DMS114 treated with DMSO at 0.1 percent for 48 hours (cell line): ENCODE results near the gene PKHD1.

Experiments
- DNase-seq: peaks from one replicate; lab custom pipeline; 2025; ENCODE audit not compliant: unreplicated experiment; lab: John Stamatoyannopoulos, UW

PKHD1 gene

DNA sequence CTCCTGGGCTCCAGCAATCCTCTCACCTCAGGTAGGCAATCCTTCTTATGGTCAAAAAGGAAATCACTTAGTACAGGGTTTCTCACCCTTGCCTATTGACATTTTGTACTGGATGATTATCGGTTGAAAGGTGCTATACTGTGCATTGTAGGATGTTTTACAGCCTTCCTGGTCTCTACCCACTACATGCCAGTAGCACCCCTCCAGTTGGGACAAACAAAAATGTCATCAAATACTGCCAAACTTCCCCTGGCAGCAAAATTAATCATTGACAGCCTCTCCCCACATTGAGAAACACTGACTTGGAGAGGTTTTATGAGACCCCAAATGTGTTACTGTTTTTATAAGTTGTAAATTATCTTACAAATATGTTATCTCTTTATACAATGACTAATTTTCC lies 368.1 kb downstream of the PKHD1 start:
- DNase-seq: no peak

DNA sequence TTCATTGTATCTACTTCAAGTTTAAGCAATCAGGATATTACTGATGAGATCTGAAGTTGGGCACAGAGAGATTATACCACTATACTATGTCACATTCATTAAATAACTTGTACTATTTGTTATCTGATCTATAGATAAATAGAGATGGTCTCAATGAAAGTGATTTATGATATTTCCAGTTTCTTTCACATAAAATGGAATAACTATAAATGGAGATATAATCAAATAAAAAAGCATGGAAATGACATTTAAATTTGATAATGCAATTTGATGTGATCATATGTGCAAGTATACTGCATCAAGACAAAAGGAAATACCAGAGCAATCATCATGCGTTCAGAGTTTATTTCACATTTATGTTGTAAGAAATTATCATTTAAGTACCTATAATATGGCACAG lies 368.9 kb downstream of the PKHD1 start:
- no peak for DNase-seq

DNA sequence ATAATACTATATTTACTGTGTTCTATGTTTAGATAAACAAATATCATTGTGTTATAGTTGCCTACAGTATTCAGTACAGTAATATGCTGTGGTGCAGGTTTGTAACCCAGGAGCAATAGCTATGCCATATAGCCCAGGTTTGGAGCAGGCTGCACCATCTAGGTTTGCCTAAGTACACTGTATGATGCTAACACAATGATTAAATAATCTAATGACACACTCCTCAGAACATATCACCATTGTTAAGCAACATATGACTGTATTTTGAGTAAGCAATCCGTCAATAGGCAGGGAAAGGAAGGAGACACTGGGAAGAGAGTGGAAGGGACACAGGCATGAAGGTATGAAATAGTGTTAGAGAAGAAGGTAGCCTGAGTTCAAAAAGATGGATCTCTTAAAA lies 369.9 kb downstream of the PKHD1 start:
- no peak for DNase-seq

DNA sequence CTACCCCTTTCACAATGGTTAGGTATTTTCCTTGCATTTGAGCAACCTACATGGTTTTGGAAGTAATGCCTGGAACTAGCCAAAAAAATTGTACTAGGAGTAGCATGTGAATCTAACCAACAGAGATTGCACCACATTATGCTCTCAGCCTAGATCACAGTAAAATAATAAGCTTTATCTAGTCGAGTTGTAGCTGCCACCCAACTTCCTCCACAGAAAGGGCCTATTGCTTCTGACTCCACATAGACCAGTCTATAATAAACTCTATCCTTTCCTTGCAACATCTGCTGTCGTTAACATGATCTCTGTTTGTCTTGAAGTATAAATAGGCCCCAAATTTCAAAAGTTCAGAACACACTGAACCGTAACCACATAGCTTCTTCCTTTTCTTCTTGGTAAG lies 375.5 kb downstream of the PKHD1 start:
- no peak for DNase-seq

DNA sequence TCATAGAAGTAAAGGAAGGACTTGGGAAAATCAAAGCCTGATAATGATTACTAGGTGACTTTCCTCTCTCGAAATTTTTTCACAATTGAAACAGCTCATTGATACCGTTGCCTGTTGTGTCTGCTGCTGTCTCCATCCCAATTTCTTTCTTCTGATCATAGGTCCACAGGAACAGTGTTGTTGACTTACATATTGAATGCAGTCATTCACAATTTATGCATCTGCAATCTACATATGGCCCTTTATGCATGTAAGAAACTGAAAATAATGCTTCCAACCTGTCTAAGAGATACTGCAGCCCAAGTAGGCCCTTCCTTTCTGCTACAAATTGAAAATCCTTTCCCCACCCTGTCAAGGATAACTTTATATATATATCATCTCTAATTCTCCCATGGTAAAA lies 381.3 kb downstream of the PKHD1 start:
- no peak for DNase-seq

DNA sequence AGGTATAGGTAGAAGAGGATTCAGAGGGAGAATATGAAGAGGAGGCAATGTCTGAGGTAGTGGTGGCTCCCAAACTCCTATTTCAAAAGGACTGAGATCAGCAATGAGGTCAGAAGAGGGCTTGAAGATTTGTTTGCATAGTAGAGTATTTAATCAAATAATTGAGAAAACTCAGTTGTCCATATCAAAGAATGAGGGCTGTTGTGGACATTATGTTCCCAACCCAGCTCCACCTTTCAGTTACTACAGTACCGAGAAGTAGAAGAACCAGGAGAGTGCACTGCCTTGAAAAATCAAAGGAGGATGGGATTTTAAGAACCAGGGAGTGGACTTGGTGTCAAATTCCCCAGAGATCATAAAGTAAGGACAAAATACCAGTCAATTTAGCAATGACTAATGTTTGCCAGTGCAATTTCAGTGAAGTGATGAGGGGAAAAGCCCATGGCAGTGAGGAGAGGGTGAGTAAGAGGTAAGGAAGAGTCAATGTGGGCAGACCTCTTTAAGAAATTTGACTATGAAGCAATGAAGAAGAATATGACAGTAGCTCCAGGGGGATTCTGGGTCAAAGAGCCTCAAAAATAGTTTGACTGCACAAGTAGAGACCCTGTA lies 382.4 kb downstream of the PKHD1 start:
- DNase-seq: no peak

DNA sequence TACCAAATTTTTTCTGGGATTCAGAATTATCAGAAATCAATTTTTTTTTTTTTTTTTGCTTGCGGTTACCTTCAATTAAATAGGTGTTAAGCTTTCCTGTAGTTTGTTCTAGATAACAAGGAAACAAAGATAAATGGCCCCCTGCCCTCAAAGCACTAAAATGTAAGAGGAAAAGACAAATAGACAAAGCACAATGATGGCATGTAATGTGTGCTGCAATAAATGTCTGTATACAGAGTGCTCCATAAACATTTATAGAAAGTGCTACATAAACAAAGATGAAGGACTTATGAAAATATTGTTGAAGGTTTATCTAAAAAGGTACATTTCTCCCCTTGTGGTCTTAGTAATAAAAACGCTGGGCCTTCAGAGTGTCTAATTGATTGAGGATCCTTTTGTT lies 384.6 kb downstream of the PKHD1 start:
- no peak for DNase-seq

DNA sequence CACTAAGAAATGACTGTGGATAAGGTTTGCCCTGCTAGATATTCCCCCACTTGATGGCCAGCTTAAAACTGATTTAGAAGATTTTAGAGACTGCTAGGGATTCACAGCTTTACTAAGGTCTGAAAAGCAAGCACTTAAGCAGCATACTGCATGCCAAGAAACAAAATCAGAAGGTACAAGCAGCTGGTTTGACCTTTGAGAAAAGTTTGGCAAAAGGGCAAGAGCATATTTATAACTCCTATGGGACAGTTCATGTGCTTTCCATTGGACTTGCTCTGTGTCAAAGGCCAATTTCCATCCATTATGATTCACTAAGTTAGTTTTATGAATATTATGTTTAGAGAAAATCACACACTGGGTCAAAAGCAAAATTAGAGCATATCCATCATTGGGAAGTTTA lies 402.8 kb downstream of the PKHD1 start:
- DNase-seq: no peak

DNA sequence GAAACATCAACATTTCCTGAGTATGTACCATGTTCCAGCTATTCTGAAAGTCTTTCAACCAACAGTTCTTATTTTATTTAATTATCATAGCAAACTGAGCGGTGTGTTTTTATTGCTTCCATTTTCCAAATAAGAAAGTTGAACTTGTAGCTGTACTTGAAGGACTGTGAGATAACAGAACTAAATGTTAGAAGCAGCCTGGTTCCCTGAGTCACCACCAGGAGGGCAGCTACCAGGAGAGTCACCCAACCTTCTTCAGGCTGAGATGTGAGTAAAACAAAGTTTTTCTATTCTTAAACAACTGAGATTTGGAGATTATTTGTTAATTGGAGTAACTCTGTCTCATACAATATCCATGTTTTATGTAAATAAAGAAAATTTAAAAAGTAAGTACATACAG lies 403.4 kb downstream of the PKHD1 start:
- no peak for DNase-seq

DNA sequence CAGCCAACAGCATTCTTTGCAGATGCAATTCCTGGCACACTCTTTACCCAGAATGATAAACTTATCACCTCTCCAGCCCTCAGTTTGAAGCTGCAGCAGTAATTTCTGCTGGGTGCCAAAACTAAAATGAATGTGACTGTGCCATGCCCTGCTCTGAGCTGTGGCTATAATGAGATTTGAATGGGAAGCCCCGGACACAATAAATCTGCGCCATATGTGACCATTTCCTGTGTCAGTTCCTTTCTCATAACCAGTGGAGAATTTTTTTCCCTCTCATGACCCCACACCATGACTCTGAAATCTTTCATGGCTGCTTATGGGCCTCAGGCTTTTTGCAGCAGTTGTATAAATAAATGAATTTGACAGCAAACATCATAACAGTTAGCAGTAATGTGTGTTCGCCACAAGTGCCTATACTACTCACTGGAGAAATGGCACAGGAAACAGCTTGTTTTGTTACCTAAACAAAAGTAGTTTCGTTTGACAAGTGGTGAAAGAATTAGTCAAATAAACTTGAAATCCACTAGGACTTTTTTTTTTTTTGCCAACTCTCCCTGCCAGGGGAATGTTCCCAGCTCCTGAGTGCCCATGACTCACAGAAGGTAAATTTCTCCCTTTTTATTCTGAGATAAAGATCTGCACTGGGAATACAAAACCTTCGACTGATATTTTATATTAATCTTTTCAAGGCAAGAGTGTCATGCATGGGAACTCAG lies 408.4 kb downstream of the PKHD1 start:
- no peak for DNase-seq

DNA sequence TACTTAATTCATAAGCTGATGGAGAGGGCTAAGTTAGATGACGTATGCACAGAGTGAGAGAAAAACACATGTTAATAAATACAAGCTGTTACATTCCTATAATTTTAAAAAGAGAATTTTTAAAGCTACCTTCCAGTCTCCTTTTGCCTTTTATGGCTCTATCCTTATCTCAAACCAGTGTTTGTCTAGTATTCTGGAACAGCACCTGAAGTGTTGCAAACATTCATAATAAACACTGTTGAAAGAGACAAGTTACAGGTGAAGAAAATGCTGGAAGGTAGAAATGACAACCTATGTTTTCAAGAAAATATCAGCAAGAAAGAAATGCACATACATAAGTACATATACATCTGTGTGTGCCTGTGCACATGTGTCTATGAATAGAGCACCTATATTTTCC lies 409.1 kb downstream of the PKHD1 start:
- no peak for DNase-seq

DNA sequence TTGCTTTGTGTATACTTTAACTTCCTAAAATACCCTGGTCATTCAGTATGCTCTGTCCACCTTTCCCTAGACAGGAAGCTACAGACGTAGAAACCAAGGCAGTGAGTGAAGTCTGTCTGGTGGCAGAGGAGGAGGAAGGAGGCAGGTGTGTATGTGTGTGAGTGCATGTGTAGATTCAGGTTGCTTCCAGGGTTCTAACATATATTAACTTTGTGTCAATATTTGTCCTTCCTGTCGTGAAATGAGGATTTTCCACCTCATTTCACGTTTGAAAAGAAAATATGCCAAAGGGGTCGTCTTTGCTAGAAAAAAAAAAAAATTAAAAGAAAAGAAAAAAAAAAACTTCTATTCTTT lies 411.5 kb downstream of the PKHD1 start:
- no peak for DNase-seq

DNA sequence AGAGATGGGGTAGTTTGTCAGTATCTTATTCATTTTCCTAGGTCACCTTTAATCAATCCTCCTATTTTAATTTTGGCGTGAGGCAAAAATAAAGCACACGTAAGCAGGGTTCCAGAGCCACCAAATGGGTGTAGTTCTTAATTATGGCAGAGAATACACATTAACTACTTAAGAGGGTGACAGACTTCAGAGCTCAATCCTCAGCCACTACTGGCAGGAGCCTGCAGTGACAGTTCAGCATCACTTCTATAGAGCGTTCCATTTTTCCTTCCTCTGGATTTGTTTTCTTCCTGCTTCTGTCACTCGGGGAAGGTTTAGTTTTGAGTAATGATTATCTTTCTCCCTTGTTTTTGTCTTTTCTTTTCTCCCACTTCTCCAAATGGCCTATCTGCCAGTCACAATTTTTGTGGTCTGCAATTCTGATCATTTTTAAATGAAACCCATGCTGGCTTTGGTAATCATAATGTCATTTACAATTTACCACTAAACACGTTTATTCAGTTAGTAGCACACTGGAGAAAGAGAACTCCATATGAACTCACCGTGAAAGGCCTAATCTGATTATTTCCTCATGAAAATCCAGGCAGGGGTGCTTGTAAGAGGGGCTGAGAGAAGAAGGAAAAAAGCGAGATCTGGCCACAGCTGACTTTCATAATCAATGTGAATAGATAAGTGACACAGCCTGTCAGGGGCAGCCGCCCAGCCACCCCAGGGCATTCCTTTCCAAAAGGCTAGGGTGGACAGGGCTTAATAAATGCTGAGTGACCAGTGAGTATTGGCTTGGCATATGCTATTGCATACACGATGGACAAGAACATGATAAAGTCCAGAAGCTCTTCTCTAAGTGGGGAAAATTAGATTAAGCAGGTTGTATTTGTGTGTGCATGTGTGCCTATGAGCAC lies 412.1 kb downstream of the PKHD1 start:
- DNase-seq: no peak

DNA sequence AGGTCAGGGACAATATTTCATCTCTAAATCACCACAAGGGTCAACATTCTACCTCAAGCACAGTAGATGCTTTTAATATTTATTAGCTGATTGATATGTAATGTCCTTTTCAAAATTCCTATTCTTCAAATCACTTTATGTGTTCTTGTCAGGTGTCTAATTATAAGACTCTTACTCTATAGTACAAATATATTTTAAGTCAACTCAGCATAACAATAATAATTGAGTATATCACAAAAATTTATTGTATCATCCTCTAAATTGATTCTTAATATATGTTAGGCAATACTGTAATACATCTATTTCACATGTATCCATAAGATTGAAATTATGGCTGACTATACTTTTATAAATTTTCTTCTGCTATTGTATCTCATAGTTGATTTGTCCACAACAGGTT lies 423.9 kb downstream of the PKHD1 start:
- DNase-seq: no peak

DNA sequence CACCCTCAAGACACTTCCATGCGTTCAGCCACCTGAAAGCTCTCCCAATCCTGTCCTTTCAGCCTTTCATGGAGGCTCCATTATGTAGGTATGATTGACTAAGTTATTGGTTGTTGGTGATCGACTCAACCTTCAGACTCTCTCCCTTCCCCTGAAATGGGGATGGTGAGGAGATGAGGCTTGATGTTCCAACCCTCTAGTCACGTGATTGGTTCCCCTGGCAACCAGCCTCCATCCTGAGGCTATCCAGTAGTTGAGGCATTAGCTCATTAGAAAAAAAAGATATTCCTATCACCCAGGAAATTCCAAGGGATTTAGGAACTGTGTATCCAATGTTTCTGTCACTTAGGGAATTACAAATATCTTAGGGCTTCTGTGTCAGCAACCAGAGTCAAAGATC lies 426.6 kb downstream of the PKHD1 start:
- DNase-seq: no peak

DNA sequence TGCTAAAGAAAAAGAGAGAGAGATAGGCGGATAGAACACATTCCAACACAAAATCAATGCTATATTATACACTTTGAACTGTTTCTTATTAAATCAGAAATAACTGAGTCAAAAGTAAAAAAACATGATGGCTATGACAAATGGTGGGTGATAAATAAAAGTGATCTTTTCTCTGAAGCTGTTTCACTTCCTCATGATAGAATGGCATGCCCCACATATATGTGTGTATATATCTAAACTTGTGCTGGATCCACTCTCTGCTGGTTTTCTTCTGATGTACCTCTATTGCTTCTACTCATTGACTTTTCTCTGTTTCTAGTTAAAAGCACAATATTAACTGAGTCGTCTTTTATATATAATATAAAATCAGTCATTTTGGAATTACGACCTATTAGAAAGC lies 429.9 kb downstream of the PKHD1 start:
- no peak for DNase-seq

DNA sequence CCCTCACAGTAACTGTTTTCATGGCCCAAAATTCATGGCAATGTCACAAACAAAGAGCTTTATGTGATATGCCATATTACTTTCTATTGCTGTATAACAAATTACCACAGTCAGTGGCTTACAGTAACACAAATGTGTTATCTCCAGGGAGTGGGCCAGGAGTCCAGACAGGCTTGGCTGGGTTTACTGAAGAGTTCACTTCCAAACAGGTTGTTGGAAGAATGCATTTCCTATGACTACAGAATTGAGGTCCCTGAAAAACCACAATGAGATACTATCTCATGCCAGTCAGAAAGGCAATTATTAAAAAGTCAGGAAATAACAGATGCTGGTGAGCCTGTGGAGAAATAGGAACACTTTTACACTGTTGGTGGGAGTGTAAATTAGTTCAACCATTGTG lies 431.9 kb downstream of the PKHD1 start:
- DNase-seq: no peak

DNA sequence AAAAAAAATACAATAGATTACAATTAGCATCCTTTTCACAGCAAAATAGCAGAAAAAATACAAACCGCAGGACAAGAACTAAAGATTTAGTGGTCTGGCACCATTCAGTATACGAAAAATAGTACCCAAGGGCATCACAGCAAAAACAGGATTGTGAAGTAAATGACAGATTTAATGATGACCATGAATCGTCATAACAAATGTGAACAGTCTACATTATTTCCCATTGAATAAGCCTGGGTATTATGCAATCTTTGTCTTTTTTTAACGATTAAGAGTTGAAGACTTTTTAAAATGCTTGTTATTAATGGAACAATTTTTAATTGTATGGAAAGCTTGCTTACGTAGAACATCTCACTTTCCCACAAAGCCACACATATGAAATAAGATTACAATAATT lies 432.8 kb downstream of the PKHD1 start:
- DNase-seq: no peak

DNA sequence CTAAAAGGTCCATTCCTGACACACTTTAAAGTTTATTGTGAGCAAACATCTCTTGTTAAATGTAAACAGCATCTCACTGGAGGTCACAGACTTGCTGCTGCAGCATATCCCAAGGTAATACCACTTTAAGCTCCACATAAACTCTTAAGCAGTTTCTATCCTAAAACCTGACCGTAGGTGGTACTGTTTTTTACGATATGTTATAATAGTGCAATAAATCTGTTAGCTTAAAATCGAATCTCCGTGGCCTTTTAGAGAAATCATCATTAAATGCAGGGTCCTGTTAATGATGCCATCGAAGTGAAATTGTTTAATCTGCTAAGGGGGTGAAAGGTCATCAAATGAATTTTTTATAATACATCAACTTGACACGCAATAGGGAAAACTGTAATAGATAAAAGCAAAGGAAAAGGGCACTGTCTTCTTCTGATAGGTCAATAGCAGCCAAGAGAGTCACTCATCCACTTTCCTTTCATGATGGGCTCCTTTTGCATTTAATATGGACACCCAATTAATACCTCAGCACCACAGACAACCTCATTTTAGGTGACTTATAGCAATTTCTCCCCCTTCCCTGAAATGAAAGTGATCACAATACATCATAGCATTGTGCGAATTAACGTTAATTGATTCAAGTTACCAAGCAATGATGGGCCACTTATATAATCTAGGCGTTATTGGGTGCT lies 436.1 kb downstream of the PKHD1 start:
- DNase-seq: no peak

DNA sequence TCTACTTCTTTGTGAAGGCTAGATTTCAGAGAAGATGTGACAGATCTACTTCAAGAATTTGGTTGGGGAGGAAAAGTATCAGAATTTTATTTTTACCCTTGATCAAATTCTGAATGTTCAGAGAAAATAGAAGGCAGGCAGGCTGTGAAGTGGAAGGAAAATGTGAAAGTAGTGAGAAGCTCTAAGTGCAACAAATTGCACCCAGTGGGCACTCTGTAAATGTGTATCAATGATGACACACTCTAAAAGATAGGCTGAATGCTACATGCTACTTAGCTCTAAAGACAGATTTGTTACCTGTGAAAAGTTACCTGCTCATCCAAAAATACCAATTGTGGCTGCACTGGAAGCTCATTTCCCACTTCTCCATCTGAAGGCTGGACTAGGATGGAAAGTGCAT lies 438.6 kb downstream of the PKHD1 start:
- DNase-seq: no peak

DNA sequence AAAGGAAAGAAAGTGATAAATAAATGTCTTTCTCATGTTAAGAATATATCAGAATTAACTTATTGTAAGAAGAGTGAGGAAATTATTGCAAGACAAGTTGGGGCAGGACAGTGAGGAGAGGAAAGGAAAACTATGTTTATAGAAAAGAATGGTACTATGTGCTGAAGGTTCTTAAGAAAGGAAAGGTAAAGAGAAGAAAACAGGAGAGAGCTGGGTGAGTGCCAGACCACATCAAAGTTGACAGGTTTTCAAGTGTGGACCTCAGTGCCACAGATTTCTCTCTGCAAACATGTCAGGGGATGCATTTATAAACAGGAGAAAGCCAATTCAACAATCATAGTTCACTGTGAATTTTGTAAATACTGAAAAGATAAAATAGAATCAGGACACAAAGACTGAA lies 439.2 kb downstream of the PKHD1 start:
- no peak for DNase-seq

DNA sequence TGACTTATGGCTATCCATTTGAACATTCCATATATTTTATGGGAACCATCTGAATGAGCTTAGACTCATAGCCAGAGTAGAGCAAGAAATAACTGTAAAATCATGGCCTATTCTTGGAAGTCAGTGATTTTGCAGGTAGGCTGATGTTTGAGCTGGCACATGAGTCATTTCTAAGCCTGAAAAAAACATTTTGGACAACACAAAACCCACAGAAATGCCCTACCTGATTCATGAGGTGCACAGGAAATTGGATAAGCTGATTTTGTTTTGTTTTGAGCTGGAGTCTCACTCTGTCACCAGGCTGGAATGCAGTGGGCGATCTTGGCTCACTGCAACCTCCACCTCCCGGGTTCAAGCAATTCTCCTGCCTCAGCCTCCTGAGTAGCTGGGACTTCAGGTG lies 443.0 kb downstream of the PKHD1 start:
- no peak for DNase-seq
